RCC 7860 (cell line): ENCODE data around the gene EFEMP1.

Experiments
- DNase-seq: peaks from one replicate; pipeline ENCODE4 v3.0.0-alpha.2; 2015; ENCODE audit warnings: low spot score
- FAIRE-seq: peaks from 2 replicates; lab custom pipeline; 2012; peaks lifted over from hg19 to GRCh38; lab: Jason Lieb, UNC

EFEMP1 gene, protein sequence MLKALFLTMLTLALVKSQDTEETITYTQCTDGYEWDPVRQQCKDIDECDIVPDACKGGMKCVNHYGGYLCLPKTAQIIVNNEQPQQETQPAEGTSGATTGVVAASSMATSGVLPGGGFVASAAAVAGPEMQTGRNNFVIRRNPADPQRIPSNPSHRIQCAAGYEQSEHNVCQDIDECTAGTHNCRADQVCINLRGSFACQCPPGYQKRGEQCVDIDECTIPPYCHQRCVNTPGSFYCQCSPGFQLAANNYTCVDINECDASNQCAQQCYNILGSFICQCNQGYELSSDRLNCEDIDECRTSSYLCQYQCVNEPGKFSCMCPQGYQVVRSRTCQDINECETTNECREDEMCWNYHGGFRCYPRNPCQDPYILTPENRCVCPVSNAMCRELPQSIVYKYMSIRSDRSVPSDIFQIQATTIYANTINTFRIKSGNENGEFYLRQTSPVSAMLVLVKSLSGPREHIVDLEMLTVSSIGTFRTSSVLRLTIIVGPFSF

DNA sequence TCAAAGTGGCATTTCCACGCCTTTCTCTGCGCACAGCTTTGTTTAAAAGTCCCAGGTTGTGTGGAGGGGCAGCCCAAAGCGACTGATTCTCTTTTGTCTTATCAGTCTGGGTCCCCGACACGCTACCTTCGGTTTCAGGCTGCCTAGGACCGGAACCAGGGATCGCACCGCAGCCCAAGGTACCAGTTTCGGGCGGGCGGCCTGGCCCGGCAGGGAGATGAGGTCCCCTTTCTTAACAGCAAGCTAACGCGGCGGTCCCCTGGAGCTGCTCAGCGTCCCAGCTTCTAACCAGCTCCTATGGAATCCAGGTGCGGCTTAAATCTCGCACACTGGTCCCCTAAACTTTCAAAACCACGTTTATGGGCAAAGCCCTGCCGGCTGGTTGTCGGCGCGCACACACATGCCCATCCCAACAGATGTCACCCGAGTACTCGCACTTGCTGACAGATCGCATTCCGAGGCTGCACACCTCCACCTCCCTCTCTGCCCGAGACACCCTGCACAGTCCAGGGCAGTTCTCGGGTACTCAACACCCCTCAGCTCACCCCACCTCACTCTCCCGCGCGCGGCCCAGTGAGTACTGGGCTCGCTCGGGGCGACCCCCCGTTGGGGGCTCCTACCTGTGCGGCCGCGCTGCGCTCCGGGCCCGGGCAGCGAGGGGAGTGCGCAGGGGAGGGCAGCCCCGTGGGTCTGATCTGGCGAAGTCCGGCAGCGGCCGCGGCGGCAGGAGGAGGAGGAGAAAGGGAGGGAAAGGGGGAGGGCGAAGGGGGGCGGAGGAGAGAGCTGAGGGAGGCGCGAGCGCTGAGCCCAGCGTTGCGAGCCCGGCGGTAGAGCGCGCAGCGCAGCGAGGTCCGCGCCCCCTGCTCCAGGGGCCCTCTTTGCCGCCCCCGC, at the start of gene EFEMP1:
EFEMP1 (minus strand) TSS at position 692 of the 891 bp plus-strand sequence. CDS start 1,342 bp downstream, outside the sequence.
- FAIRE-seq (no peak), DNase-seq (peak; percentile 20)

DNA sequence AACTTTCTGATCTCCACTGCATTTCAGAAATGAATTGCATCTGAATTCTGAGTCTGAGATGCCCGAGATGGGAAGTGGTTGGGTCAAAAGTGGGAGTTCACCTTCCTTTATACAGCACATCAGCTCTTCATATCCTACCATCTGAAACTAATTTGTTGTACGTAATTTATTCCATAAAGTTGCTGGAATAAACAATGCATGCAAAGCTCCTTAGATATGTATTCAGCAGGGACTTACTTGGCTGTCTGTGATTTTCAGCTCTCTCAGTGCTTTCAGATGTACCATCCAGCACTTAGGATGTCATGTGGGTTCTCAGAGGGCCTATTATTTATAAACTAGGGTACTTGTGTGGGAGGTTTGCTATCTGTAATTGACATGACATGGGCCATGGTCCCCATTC, 46.9 kb upstream of the EFEMP1 start:
- FAIRE-seq (no peak), DNase-seq (no peak)

DNA sequence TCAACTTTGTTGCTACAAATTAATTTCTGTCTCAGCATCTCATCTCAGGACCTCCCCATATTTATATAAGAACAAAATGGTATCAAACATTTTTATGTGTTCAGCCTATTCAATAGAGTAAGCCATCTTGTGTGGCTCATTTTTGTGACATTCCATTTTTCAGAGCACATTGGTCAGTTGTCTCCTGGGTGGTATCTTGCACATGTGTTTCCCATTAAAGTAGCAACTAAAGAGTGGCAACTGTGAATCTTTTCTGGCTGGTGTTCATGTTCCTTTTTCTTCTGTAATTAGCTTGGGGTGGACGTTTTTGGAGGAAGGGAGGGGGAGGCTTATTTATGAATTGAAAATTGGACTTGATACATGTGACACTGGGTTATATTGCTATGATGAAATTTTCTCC, 45.4 kb upstream of the EFEMP1 start:
- no peak for FAIRE-seq

DNA sequence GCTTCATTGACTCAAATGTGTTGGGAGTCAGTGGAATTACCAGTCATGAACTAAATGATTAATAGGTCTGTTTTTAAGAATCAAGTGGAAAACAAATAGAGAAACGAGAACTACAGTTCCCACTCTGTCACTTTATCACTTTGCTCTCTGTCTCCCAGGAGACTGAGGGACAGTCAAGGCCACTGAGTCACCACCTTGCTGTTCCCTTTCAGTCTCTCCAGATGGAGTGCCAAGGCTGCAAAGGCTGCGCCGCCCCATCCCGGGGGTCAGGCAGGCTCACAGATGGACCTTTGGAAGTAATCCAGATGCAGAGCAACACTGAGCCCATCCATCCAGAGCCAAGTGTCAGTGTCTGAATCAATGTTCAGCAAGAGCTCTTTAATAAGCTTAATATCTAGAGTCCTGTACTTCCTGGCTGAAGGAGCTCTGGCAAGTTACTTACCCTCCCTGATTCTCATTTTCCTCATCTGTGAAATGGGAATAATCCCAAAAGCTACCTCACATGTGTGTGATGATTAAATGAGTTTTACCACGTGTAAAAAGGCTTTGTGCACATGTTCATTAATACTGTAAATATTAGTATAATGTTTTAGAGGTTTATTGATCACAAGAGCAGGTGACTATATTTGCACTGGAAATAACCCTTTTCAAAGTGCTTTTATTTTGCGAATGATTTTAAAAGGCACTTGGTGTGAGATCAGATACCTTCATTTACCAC, 43.0 kb upstream of the EFEMP1 start:
- DNase-seq (peak; percentile 9), FAIRE-seq (no peak)

More for the DNA sequence above, 45.4 kb upstream of the EFEMP1 start:
- no peak for DNase-seq

DNA sequence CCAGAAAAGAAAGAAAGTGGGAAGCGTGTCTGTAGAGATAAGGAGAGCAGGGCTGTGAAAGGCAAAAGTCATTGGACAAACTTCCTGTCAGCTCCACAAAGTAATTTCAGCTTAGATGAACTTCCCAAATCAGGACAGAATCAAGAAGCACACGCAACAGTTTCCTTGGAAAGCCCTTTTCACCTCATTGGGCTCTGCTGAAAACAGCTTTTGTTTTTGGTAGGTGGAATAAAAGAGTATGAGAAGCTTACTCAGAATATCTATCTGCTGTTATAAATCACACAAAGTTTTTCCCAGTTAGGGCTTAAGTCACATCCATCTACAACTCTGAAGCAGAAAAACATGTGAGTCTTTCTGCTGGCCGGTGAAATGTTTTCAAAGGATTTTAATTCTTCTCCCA, 42.4 kb upstream of the EFEMP1 start:
- DNase-seq (no peak), FAIRE-seq (no peak)

DNA sequence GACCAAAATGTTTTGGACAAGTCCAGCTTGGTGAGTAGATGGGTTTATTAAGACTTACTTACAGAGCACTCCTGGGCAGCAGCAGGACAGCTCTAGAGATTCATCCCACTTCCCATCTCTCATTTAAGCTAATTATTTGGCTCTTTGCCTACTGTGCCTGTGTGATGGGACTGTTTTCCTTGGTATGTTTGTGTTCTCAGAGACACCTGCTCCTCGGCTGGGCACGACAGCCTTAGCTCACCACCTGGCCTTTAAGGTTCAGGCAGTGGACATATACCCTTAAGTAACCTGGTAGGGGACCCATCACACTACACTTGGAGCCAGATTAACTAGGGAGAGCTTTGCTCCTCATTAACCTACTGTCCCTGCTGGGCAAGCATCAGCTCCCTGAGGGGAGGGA, 41.7 kb upstream of the EFEMP1 start:
- FAIRE-seq = no peak
- DNase-seq = no peak

DNA sequence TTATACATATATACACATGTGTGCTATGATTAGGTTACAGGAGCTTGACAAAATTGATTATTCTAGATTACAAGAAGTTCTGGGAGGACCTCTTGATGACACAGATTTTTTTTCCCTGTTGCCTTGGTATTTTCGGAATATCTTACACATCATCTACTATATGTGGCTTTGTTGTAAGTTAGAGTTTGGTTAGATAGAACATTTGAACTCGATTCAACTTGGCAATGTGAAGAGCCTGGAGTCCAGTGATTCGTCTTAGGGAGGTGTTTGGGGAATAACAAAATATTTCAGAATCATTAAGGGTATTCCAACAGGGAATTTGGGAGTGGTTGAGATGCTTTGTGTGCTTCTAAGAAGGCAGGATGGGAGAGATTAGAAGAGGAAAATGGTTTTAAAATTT, 39.3 kb upstream of the EFEMP1 start:
- no peak for FAIRE-seq
- no peak for DNase-seq

DNA sequence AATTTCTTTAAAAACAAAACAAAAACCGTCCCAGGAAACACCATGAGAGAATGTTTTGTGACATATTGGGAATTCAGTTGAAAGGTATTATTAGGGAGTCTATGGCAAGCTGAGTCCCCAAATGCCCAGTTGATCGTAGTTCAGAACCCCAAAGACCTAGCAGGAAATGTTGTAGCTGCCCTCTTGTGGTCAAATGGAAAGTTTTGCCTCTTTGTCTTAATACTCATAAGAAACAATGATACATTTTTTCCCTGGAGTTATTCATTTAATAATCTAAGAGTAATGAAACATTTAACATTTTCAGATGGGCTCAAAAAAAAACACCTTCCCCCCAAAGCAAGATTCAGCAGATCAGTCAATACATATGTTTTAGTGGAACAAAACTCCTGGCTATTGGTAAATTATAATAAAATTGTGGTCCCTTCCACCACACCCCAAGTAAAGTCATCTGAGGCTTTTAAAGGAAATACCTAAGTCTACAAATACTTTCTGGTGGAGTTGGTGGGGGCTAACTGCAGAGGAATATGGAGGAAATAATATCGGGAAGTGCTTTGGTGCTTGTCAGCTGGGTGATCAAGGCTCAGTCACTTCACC, 37.8 kb upstream of the EFEMP1 start:
- peak; percentile 48 for FAIRE-seq
- DNase-seq = peak; percentile 50

DNA sequence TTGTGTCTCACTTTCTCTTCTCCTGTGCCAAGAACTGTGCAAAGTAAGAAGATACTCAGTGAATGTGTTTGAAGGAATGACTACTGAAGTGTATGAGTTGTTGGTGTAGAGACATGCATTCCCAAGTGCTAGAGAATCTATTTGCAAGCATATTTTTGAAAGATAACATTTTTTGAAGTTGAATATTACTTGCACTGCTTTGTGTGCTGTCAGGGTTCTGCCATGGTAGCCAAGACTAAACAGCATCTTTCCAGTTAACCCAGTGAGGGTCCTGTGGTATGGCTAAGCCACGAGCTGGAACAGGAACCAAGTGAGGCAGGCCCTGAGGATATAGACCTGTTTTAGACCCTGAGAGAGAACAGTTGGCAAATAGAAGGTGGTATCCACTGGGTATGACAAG, 35.2 kb upstream of the EFEMP1 start:
- no peak for DNase-seq
- FAIRE-seq = no peak

DNA sequence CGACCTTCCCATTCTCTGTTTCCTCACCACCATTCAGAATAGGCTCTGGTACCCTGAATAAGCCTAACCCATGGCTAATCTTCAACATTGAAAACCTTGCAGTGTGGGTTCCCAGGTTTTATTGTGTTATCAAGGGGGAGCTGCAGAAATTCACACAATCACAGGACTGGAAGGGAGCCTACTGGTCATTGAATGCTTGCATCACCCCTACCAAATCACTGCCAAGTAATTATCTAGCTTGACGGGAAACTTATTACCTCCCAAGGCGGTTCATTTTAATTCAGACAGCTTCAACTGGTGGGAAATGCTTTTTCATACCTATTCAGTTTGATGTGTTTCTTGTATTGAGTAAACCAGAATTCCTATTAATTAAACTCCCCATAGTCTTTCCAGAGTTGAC, 33.6 kb upstream of the EFEMP1 start:
- DNase-seq (no peak), FAIRE-seq (no peak)

DNA sequence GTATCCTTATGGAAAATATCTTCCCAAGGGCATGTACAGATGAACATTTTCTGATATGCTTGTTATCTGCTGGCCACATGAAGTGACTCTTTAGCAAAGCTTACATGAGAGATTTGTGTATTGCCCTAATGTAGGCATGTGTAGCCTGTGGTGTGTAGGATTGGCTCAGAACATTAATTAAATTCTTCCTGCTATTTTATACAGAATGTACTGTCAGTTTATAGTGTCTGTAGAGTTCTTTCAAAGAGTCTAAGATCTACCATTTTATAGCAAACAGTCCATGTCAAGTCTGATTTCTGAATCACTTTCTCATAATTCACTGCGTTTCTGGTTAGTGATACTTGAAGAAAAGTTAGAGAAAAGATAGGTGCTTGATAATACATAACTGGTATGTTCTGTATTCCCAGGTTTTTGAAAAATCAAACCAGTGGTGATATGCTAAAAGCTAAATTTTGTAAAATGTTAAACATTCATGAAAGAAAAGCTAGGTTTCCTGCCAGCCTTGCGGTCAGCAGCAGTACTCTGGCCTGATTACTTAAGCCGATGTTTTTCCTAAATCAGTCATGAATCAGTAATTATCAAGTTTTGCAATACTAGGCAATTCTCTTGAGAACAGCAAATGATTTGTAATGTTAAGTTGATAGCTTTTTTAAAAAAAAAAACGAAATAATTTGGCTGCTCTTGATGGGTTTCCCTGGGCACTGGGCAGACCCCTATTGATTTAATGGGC, 30.9 kb upstream of the EFEMP1 start:
- FAIRE-seq (no peak), DNase-seq (no peak)

DNA sequence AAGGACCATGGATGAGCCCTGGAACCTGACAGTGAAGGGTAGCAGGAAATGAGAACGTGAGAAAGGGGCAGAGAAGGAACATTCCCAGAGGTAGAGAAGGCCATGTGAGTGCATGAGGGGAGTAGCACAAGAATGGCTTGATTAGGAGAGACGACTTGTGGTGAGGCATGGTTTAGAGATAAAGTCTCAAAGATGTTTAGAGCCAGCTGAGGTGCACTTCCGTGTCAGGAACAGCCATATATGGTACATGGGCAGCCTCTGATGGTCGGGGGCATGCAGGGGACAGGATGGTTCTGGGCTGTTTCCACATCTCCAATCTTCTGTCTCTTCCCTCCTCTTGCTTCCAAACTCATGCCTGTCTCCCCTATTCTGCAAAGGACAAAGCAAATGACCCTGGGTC, 28.8 kb upstream of the EFEMP1 start:
- FAIRE-seq (no peak), DNase-seq (no peak)

DNA sequence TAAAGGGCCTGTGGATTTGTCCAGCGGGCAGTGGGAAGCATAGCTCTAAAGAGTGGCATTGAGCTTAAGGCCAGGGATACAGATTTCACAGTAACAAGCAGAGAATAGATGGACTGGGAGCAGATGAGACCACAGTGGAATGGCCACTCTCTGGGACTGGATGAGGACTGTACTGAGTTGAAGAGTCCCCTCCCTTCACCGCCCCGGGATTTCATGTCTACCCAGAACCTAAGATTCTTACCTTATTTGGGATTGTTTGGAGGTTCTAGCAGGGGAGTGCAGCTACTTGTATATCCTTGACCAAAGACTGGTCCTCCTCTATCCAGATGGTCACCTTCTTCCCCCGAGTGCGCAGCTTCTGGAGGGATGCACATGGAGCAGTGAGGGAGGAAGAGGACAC, 28.0 kb upstream of the EFEMP1 start:
- no peak for DNase-seq
- FAIRE-seq = no peak

DNA sequence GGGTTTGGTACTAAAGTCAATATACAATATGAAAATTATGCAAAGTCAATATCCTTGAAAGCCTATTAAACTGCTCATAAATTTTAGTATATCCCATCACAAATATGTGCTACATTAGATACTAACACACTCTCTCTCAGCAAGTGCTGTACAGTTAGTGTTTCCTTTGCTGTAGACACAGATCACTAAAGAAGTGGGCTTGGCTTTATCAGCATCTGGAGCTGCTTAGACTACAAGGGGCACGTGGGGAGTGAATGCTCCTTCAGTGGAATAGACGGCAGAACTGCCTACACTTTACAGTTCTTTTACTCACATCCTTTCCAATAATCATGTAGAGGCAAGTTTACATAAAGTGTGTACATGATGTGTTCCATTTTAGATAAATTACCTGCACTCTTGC, 26.0 kb upstream of the EFEMP1 start:
- FAIRE-seq (no peak), DNase-seq (no peak)

DNA sequence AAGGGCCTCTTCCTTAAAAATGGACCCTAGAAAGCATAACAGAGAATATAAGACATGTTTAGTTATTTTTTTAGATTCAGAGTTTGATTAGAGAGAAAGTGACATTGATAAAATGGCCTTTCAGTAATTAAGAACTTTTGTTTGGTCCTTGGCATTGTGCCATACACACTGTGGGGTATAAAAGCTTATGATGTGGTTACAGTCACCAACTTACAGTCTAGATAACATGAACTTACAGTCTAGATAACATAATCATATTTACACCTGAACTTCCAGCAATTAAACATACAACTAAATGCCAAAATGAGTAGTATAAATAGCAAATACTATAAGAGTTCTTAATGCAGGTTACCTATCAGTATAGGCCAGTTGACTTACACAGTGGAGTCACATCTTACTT, 25.6 kb upstream of the EFEMP1 start:
- DNase-seq = no peak
- FAIRE-seq = no peak

DNA sequence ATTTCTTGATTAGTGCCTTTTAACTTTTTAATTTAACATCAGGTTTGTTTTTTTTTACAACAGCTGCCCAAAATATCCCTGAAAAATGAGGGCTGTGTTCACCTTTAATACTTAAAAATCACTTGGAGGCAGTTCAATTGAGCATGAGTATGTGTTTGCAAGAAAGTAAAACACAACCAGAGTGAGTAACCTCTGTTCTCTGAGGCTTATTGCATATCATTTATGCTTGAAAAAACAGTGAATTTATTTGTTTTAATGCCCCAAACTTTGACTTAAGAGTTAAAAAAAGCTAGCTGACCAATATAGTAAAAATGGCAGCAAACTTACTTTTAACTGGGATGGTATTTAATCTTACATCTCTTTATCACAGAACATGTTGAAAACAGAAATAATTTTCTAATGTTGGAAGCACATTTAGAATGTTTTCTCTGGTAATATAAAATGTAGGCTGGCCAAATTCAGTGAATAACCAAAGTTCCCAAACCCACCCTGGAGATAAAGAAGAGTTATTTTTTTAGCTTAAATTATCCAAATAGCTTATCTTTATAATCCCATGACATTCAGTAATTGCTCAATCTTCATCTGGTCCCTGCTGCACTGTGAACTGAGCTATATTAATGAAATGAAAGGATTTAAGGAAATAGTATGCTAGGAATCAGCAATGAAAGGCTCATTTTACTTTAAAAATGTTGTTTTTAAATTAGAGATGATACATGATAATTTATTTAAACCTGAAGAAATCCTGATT, 24.8 kb upstream of the EFEMP1 start:
- DNase-seq (no peak), FAIRE-seq (no peak)

DNA sequence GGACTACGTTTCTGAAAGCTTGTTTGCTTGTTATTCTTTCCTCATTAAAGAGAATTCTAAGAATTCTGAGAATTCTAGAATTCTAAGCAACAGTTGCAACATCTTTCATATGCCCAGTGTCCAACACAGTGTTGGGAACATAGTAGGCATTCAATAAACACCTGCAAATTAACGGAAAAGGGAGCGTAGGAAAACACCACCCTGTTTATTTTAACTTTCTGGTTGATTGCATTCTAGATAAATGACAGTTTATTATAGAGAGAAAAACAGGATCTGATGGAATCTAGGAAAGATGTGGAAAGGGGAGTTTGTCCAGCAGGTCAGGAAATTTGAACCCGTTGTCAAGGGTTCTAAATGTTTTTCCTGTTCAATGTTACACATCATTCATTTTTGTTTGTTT, 24.2 kb upstream of the EFEMP1 start:
- FAIRE-seq = no peak

DNA sequence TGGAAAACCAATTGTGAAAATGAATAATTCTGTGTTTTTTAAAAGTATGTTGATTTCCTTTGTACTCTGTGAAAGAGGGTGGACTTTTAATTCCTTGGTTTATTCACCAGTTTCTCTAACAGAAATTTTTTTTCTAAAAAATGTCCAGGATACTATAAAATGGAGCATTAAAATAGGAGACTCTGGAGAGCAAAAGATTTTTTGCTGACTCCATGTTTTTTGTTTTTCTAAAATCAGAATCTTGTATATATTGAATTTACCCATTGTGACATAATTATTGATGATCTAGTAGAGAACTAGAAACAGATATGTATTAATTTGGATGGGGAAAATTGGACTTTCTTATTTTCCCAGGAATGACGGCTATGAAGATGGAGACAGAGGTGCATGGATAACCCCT, 23.2 kb upstream of the EFEMP1 start:
- DNase-seq (no peak), FAIRE-seq (no peak)

More for the DNA sequence above, 24.2 kb upstream of the EFEMP1 start:
- no peak for DNase-seq

DNA sequence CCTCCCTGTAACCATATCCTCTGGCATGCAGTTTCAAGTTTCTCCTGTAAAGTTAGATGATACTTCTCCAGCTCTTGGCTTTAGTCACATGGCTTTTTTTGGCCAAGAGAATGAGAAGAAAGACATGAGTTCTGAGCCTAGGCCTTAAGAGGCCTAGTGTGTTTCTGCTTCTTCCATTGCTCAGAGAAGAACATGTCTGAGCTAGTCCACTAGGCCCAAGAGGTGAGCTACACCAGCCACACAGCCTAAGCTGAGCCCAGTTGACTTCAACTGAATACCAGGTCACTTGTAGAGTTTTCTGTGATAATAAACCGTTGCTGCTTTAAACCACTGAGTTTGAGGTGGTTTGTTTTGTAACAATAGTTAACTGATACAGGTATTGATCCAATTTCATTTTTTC, 19.9 kb upstream of the EFEMP1 start:
- no peak for DNase-seq
- FAIRE-seq = no peak
